DMS79 treated with DMSO at 0.1 percent for 48 hours (cell line): Measurements from ENCODE around the gene NUCKS1.
A peak's percentile ranks its signal among the peaks of the same experiment; 100 is the strongest.

ENCODE experiments used
- DNase-seq: peaks from one replicate; lab custom pipeline; 2025; lab: John Stamatoyannopoulos, UW

The NUCKS1 gene

DNA sequence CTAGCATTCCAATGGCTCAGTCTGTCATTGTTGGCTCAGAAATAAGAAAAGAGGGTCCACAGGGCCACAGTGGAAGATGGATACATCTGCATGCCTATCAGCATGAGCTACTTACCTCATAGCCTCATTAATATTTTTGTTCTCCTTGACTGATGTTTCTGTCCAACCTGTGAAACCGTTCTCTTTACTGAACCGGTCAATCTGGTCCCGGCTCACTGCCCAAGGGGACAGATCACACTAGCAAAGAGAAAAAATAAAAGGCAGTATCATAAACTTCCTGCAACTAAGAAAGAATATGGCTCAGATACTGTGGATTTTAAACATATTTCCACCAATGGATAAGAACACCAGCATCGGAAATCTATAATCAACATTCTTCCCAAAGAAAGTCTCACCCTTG lies 20.6 kb upstream of the NUCKS1 start:
- no peak for DNase-seq

DNA sequence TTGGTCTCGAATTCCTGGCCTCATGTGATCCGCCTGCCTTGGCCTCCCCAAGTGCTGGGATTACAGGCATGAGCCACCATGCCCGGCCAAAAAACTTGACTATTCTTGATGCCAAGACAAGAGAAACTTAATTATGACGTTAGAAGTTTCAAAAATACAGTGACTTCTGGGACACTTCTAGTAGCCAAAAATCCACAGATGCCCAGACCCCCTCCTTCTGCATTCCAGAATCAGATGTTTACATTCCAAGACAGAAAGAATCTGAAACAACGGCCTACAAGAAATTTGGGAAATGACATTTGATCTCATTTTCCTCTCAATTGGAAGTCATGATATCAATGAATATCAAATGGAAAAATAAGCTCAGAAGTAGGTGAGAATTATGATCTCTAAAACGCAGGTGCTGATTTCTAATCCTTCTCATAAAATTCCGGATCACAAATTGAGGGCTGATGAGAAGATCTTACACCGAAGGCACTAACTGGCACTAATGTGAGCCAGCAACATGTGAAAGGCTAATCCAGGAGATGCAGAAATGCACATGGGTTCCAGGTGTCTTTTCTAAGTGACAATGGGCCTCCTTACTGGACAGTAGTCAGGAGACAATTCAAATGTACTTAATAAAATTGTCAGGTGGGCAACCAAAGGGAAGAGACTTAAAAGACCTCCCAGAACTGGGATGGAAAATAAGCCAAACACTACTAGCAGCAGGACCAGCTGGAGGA lies 19.8 kb upstream of the NUCKS1 start:
- no peak for DNase-seq

DNA sequence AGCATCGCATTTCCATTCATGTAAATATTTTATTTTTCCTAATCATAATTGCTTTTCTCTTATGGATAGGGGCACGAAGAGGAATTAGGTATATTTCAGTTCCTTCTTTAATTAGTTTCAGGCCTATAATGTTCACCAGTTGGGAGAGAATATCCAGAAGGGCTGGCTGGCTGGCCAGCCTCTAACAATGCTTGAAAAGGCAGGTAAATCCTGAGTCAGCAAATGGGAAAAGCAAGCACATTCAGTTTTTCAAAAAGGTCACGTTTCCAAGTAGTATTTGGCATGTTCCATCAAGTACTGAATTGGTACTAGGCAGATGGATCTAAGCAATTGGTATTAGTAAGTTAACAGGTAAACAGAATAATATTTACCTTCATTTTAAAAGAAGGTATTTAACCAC lies 17.3 kb upstream of the NUCKS1 start:
- DNase-seq: no peak

DNA sequence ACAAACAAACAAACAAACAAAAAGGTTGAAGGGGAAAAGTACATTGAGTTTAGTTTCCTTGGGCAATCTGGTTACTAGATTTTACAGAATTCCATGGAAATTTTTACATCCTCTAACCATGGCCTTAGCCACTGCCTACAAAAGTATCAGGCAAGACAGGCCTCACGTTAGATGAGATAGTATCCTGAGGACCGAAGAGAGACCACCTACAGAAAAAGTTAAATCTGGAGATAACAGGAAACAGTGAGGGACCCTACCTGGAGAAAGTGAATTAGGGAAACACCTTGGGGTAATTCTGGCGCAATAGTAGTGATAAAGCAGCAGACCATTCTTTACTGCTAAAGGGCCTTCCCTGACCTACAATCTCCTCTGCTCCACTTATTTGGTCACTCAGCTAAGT lies 16.6 kb upstream of the NUCKS1 start:
- no peak for DNase-seq

DNA sequence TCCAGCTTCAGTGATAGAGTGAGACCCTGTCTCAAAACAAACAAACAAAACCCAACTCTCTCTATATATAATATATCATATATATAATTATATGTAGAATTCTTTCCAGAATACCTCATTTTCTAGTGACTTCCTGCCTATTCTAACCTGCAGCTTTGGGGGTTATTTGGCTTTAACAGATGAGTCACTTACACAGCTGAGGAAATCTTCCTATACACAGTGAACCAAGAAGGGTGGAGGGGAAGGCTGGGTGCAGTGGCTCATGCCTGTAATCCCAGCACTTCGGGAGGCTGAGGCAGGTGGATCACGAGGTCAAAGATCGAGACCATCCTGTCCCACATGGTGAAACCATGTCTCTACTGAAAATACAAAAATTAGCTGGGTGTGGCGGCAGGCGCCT lies 16.1 kb upstream of the NUCKS1 start:
- DNase-seq: no peak

DNA sequence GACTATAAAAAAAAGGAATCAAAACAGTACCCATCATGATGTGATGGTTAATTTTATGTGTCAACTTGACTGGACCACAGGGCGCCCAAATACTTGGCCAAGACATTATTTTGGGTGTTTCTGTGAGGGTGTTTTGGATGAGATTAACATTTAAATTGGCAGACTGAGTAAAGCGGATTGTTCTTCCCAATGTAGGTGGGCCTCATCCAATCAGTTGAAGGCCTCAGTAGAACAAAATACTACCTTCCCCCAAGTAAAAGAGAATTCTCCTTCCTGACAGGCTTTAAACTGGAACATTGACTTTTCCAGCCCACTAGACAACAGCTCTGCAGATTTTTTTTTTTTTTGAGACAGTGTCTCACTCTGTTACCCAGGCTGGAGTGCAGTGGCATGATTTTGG lies 14.6 kb upstream of the NUCKS1 start:
- no peak for DNase-seq

DNA sequence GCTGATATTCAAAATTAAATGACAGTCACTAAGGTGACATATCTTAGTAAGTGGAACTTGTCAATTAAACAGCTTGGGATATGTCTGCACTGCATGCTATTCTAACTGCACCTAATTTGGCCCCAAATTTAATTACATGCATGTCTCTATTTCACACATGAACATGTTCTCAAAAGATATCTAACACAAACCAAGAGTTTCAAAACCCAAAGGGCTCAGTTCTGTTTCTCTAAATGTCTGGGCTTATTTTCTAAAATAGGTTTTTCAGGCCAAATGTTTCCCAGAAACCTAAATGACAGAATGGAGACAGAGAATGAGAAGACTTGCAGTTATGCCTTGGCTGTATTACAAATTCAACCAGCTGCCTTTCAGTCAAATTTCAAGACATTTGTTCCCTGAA lies 14.0 kb upstream of the NUCKS1 start:
- no peak for DNase-seq

DNA sequence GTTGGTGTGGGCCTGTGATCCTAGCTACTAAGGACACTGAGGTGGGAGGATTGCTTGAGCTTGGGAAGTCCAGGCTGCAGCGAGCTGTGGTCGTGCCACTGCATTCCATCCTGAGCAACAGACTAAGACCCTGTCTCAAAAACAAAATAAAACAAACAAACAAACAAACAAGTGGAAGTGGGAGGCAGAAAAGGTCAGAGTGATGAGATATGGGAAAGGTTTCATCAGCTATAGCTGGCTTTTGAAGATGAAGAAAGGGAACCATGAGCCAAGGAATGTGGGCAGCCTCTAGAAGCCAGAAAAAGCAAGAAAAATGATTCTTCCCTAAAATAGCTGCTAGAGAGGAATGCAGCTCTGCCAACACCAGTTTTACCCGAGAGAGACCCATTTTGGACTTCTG lies 10.6 kb upstream of the NUCKS1 start:
- no peak for DNase-seq

DNA sequence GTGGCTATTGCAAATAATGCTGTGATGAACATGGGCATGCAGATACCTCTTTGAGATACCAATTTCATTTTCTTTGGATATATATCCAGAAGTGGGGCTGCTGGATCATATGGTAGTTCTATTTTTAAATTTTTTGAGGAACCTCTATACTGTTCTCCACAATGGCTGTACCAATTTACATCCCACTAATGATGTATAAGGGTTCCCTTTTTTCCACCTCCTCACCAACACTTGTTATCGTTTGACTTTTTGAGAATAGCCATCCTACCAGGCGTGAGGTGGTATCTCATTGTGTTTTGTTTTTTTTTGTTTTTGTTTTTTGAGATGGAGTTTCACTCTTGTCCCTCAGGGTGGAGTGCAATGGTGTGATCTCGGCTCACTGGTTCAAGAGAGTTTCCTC lies 6.6 kb upstream of the NUCKS1 start:
- no peak for DNase-seq

DNA sequence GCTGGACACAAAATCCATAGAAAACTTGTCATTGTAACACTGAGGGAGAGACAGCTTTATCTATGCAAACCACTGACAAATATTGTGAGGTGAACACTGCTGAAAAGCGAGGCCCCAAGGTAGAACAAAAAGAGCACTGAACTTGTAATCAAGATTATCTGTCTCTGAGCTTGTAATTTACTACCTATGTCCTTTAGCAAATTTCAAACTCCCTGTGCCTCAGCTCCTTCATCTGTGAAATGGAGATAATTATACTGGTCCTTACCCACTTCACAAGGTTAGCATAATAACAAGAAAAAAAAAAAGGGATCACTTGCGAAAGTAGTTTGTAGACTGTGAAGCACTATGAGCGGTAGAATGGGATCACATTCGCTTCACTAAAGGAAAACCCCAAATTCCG lies 4.9 kb upstream of the NUCKS1 start:
- no peak for DNase-seq

DNA sequence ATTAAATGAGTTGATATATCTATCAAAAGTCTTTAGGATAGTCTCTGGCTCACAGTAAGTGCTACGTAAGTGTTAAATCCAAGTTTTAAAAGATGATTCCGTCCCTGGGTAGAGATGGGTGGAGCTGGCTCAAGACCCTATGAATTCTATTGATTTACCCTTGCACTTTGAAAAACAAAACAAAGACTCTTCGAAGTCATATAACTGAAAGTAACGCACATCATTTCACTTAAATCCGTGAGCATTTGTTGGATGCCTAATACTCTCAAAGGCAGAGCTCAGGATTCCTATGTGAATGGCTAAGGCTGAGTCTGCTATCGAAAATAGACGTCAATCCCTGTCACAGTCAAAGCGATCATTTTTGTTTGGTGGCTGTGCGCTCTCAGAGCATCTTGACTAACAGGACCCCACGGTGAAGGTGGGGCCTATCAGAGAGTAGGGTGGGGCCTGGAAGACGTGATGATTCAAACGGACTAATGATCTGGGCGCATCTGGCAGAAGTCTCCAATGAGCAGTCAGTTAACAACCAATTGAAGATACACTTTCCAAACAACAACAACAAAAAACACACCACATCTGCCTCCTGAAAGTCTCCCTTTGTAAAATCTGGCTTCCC lies 1.2 kb upstream of the NUCKS1 start:
- DNase-seq: no peak

DNA sequence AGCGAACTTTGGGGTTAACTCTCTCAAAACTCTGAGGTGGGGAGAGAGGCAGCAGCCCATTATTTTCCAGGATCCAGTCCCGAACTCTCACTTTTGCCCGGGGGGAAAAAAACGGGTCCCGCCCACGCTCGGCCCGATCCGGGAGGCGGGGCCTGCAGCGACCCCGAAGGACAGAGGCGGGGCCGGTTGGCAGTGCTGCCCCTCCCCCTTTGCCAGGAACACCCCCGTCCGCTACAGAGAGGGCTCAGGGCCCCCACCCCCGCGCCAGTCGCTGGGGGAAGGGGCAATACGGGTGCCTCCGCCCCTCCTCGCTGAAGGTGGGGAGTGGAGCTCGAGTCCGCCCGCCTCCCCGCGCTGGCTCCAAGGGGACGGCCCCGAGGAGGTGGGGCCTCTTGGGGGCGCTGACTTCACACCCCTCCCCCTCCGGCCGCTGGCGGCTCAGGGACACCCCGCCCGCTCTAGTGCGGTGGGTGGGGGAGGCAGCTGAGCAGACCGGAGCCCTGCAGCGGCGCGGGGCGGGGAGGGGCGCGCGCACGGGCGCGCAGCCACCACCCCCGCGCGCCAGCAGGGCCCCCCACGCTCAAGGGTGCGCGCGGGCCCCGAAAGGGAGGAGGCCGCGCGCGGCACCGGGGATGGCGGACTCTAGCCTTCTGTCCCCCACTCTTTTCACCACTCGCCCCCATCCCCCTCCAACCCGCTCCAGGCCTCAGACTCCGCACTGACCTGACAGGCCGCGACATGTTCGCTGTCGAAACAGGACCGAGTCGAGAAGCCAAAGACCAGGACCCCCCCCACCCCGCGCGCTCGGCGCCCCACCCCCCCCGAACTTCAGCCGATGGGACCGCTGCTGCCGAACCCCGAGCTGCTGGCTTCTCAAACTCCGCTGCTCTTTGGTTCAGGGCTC lies 496 bp downstream of the NUCKS1 start:
- peak; percentile 73 for DNase-seq

DNA sequence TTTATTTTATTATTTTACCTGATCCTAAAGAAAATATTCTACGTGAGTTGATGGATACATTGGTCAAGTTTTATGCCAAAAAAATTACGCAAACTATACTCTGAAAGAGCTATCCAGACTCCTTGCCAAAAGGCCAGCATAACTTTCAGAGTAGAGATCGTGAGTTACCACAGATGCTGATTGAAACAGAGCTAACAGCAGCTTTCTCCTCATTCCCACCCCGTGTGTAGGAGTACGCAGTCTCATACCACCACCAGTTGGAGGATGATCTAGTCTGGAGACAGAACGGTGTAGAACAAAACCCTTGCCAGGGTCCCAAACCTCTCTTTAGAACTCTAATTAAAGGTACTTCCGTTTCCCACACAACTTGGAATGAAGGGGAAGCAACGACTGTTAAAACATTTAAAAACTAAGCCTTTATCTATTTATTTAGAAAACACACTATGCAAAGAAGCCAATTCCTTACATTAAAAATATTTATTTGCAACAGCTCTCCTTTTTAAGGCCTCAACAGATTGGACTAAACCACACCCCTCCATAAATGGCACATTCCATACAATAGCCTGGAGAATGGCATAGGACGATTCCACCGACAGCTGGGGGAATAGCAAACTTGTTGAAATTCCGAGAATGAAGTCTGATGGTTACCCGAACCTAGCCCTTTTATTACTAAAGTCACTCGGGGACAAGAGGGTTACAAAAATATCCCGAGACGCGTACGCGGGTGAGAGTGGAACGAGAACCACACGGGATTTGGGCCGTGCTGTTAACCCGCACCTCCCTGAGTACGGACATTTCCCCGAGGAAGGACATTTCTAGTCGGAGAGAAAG lies 1.4 kb downstream of the NUCKS1 start:
- DNase-seq: peak; percentile 45

DNA sequence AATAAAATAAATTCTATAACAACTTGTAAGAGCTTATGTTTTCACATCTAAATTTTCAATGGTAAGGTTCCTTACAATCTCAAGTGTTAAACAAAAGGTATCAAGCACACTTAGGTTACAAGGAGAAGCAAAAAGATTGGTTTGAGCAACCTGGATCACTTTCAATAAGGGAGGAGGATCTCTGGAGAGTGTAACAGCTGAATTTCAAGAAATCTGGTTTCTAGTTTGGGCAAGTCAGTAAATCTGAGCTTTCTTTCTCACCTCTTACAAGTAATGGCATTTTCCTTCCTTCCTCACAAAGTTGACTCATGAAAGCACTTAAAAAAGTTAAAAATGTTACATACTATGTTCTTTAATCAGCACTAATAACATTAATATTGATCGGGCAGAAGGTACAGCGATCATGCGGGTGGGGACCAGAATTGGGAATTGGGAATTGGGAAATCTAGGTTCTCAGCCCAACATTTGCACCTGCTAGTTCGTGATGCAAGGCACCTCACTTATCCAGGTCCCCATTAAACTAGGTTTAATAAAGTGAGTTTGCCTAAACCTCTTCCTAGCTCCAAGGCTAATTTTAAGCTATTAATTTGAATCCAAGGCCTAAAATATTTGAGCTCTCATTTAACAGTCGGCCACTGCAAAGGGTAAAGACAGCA lies 3.1 kb downstream of the NUCKS1 start:
- DNase-seq: peak; percentile 70

DNA sequence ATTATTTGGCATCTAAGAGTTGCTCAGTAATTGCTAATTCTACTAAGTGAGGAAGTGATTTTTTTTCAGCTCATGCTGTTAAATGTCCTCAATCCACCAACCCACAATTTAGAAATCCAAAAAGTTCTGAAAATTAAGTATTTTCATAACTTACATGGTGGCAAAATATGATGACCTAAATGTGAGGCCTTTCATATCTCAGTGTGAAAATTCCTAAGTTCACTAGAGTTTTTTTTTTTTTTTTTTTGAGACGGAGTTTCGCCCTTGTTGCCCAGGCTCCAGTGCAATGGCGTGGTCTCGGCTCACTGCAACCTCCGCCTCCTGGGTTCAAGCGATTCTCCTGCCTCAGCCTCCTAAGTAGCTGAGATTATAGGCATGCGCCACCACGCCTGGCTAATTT lies 5.6 kb downstream of the NUCKS1 start:
- DNase-seq: no peak

DNA sequence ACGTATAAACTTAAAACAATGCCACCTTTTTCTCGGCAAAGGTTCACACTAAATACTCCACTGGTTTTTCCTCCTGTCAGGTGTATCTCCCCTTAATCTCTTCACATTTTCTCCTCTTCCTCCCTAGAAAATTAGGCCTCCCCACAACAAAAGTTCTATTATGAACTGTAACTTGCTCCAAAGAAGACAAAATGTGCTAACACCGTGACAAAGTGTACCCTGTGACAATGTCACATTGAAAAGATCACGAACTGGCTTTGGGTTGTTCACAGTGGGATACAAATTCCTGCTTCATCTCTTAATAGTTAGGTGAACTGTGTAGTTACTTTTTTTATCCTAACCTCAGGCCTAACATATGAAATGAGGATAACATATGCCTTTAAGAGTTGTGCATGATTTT lies 6.0 kb downstream of the NUCKS1 start:
- no peak for DNase-seq

DNA sequence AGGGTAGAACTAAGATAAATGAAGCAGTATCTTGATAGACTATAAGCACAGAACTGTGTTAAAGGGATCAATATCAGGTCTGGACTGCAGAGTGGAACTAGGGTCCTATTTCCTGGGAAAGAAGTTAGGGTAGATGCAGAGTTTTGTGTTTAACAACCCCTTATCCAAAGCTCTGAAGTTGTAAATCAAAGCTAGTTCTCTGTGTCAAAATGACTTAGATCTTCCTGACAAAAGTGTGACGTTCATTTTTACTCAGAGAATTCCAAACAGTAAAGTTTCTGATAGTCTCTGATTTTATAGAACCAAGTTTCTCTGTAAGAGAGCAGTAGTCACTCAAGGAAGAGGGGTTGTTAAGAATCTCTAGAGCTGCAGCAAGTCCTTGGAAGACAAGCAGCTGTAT lies 8.3 kb downstream of the NUCKS1 start:
- DNase-seq: no peak

DNA sequence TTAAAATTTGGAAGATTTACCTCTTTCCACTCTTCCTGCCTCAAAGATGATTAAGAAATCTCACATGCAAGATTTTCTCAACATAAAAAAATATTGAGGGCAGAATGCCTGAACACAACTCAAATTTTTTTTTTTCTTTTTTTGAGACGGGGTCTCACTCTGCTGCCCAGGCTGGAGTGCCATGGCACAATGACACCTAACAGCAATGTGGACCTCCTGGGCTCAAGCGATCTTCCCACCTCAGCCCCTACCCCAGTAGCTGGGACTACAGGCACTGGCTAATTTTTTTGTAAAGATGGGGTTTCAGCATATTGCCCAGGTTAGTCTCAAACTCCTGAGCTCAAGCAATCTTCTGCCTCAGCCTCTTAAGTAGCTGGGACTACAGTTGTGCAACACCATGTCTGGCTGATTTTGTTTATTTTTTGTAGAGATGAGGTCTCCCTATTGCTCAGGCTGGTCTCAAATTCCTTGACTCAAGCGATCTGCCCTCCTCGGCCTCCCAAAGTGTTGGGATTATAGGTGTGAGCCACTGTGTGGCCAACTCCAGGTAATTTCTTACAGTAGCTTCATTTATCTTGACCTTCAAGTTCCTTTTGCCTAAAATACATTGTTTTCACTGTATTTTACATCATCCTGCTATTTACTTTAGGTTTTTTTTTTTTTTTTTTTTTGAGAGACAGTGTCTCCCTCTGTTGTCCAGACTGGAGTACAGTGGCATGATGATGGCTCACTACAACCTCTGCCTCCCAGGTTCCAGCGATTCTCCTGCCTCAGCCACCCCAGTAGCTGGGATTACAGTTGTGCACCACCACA lies 10.4 kb downstream of the NUCKS1 start:
- DNase-seq: no peak

DNA sequence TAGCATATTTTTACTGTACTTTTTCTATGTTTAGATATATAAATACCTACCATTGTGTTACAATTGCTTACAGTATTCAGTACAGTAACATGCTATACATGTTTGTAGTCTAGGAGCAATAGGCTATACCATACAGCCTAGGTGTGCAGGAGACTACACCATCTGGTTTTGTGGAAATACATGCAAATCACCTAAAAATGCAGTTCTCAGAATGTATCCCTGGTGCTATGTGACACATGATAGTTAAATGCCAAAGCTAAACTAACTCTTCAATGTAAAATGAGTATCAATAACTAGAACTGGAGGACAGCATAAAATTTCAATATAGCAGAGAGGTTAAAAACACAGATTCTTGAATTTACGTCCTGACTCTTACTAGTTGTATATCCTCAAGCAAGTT lies 14.8 kb downstream of the NUCKS1 start:
- no peak for DNase-seq

DNA sequence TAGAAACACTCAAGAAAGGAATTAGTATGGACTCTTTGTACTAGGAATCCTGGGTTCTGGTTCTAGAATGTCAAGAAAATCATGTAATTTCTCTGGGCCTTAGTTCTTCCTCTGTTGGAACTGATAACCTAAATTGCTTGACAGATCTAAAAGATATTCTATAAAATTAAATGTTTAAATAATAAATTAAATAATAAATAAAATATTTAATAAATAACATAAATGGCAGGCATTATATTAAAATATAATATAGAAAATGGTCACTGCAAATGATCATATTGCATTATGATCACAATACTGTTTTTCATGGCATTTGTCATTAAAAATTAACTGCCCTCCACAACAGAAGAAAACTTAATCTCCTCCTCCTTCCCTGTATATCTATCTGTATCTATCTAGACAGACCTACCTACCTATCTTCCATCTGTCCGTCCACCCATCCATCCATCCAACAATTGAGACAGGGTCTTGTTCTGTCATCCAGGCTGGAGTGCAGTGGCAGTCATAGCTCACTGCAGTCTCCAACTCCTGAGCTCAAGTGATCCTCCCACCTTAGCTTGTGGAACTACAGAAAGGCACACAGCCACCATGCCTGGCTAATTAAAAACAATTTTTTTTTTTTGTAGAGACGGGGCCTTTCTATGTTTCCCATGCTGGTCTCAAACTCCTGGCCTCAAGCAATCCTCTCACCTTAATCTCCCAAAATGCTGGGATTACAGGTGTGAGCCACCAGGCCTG lies 16.4 kb downstream of the NUCKS1 start:
- DNase-seq: no peak
